Head of caudate nucleus (tissue), 42 donors: ENCODE measurements around the gene WWP2.
"Not testable (repeated sequence)": the region's sequence is repeated elsewhere in the genome, so short reads cannot be mapped to it uniquely, and the experiment has no call there.

ENCODE experiments used
- DNase-seq, 42 donors: peaks; one replicate each; pipeline versions ENCODE4 v3.0.0 to v3.0.0-alpha.2; 2020 to 2021; ENCODE audit warnings: mixed read lengths in 7 of 42
- intact Hi-C: fragments of 100-400 bp; cut with DNase I; formaldehyde crosslinking; loops from one replicate; pipeline ENCODE4 v1.15.0; 2022

Gene WWP2

GRCh38 chr16:69761983-69762813 lies at the start of gene WWP2:
WWP2 (plus strand) TSS chr16:69762332; CDS start chr16:69787011, 24,679 bp downstream.
- intact Hi-C loops = no loop called here
- DNase-seq = peak; percentile 21 to 86 (median 72)

- intact Hi-C loops = no loop called here
- DNase-seq = peak in 2 of 42 donors; percentile 39 to 40
Observed at GRCh38 chr16:69712914-69713581, 49.1 kb upstream of the WWP2 start.

- peak in 2 of 42 donors; percentile 38 to 56 for DNase-seq
- intact Hi-C loops = no loop called here
Observed at GRCh38 chr16:69717066-69717465, 45.1 kb upstream of the WWP2 start.

GRCh38 chr16:69718111-69718764 lies 43.9 kb upstream of the WWP2 start:
- intact Hi-C loops = no loop called here
- peak in 7 of 42 donors; percentile 37 to 64 (median 45) for DNase-seq

GRCh38 chr16:69720822-69721430 lies 41.2 kb upstream of the WWP2 start:
- intact Hi-C loops = no loop called here
- DNase-seq = peak in 3 of 42 donors; percentile 6 to 34 (median 33)

- DNase-seq = peak in 1 of 42 donors; percentile 39
- intact Hi-C loops = no loop called here
Observed at GRCh38 chr16:69721441-69721957, 40.6 kb upstream of the WWP2 start.

GRCh38 chr16:69724414-69724873 lies 37.7 kb upstream of the WWP2 start:
- intact Hi-C loops = no loop called here
- DNase-seq = peak in 1 of 42 donors; percentile 27

- peak in 3 of 42 donors; percentile 37 to 54 (median 43) for DNase-seq
Observed at GRCh38 chr16:69724981-69725479, 37.1 kb upstream of the WWP2 start.

GRCh38 chr16:69725480-69726312 lies 36.4 kb upstream of the WWP2 start:
- peak in 5 of 42 donors; percentile 17 to 44 (median 28) for DNase-seq
- intact Hi-C loops = no loop called here

More at GRCh38 chr16:69724981-69725479, 37.1 kb upstream of the WWP2 start:
- intact Hi-C loops = no loop called here

- intact Hi-C loops = no loop called here
- DNase-seq = peak; percentile 88 to 97 (median 93)
Observed at GRCh38 chr16:69726313-69727060, 35.6 kb upstream of the WWP2 start, which contains the start of gene NQO1. NQO1 (minus strand) TSS chr16:69726560; CDS start chr16:69726439, 121 bp downstream.

GRCh38 chr16:69727916-69728270 lies 34.2 kb upstream of the WWP2 start:
- intact Hi-C loops = no loop called here
- DNase-seq = peak in 35 of 42 donors; percentile 47 to 83 (median 65)

- intact Hi-C loops = not testable (repeated sequence)
- DNase-seq = peak in 1 of 42 donors; percentile 19
Observed at GRCh38 chr16:69729030-69729429, 33.1 kb upstream of the WWP2 start.

- DNase-seq, intact Hi-C loops: not testable (repeated sequence)
Observed at GRCh38 chr16:69731280-69731679, 30.9 kb upstream of the WWP2 start.

- DNase-seq = no peak
- intact Hi-C loops = no loop called here
Observed at GRCh38 chr16:69732101-69732500, 30.0 kb upstream of the WWP2 start.

GRCh38 chr16:69741519-69741918 lies 20.6 kb upstream of the WWP2 start:
- peak in 7 of 42 donors; percentile 31 to 61 (median 43) for DNase-seq
- intact Hi-C loops = no loop called here

- intact Hi-C loops = no loop called here
- DNase-seq = peak in 29 of 42 donors; percentile 26 to 76 (median 52)
Observed at GRCh38 chr16:69741951-69742904, 19.9 kb upstream of the WWP2 start.
